Upper lobe of left lung (tissue), 4 donors: ENCODE measurements around the gene SLC24A5.

Experiments
- POLR2A ChIP-seq, 4 donors: fragments of 450-650 bp; IDR thresholded peaks; one replicate each; pipeline ENCODE4 v1.5.1; 2016 to 2017; ENCODE audit warnings: antibody characterized with exemption in 4 of 4, mild to moderate bottlenecking in 2 of 4
- TF ChIP-seq, protein P1 (sequence below), 6 experiments: fragments of 450-650 bp in 4 of 6; fragments of 200-600 bp in 2 of 6; sonication (generic) in 2 of 6; IDR thresholded peaks; one replicate each; pipeline ENCODE4 v1.5.1; 2016 to 2019; ENCODE audit warnings: antibody characterized with exemption in 6 of 6

DNA sequence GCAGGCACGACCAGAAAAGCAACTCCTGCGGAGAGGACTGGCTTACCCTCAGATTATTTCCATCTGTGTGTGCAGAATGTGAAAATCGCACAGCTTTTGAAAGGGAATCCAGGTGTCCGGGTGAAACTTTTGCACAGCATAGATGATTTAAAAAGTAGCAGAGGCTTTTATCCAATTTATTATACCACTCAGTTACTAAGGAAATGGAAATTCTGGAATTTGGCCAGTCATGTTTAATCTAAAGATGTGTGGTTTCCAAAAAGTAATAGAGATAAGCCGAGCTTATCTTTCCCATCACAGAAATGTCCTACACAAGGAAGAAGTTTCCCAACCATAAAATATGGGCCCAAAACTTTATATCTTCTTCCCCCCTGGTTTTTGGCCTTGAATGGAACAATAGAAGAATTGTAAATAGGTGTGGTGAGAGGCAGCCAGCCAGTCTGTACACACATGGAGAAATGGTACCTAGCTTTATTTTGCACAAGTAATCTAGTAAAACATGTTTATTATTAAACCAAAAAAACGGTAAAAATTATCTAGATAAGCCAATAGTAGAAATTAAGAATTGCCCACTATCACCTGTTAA is 19.3 kb upstream of the SLC24A5 start:
- TF ChIP-seq, protein P1, sequence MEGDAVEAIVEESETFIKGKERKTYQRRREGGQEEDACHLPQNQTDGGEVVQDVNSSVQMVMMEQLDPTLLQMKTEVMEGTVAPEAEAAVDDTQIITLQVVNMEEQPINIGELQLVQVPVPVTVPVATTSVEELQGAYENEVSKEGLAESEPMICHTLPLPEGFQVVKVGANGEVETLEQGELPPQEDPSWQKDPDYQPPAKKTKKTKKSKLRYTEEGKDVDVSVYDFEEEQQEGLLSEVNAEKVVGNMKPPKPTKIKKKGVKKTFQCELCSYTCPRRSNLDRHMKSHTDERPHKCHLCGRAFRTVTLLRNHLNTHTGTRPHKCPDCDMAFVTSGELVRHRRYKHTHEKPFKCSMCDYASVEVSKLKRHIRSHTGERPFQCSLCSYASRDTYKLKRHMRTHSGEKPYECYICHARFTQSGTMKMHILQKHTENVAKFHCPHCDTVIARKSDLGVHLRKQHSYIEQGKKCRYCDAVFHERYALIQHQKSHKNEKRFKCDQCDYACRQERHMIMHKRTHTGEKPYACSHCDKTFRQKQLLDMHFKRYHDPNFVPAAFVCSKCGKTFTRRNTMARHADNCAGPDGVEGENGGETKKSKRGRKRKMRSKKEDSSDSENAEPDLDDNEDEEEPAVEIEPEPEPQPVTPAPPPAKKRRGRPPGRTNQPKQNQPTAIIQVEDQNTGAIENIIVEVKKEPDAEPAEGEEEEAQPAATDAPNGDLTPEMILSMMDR (IDR thresholded peaks at IDR 0.05): no peak
- TF ChIP-seq POLR2A (IDR thresholded peaks at IDR 0.05): no peak
